HEK293 (cell line): ENCODE measurements around the gene ALG12.

ENCODE experiments used
- CTCF ChIA-PET: fragments of 350-600 bp; formaldehyde crosslinking; extraction: SDS; loops from one replicate; lab custom pipeline; 2021; ENCODE audit warnings: antibody characterized with exemption; lab: Yijun Ruan, JAX
- POLR2A ChIA-PET: fragments of 300-600 bp; formaldehyde crosslinking; extraction: SDS; loops from one replicate; lab custom pipeline; 2020; ENCODE audit warnings: antibody characterized with exemption, inconsistent platforms; lab: Yijun Ruan, JAX
- H3K27ac ChIP-seq: fragments of 200-500 bp; sonication (Bioruptor generic); 2 replicates; pipeline ENCODE4 v1.5.1; 2014; ENCODE audit warnings: low read depth, low read length, control low read depth, inconsistent platforms; ENCODE audit errors: extremely low read depth
- H3K36me3 ChIP-seq, 2 experiments: fragments of 200-500 bp in 1 of 2; sonication (Bioruptor generic) in 1 of 2; 1 replicate in 1 of 2; 2 replicates in 1 of 2; pipeline ENCODE4 v1.5.1; 2014 to 2017; ENCODE audit warnings: inconsistent platforms in 2 of 2, low read length in 2 of 2; ENCODE audit not compliant: control insufficient read depth in 2 of 2, insufficient read depth in 1 of 2
- H3K4me1 ChIP-seq: fragments of 200-500 bp; sonication (Bioruptor generic); 2 replicates; pipeline ENCODE4 v1.5.1; 2014; ENCODE audit warnings: mild to moderate bottlenecking, low read length, inconsistent platforms; ENCODE audit not compliant: control insufficient read depth, insufficient read depth
- H3K4me3 ChIP-seq: 2 replicates; pipeline ENCODE4 v1.5.1; 2011; ENCODE audit warnings: low read depth, mild to moderate bottlenecking, control low read depth, low read length, moderate library complexity
- H3K9me3 ChIP-seq: fragments of 200-500 bp; sonication (Bioruptor generic); 2 replicates; pipeline ENCODE4 v1.5.1; 2014; ENCODE audit warnings: low read depth, low read length, inconsistent platforms; ENCODE audit not compliant: control insufficient read depth, insufficient read depth
- BCL11B ChIP-seq: fragments of 450-650 bp; formaldehyde crosslinking; IDR thresholded peaks from 2 replicates; pipeline ENCODE4 v1.5.1; 2016; ENCODE audit warnings: low read depth, missing biosample characterization, missing genetic modification characterization
- KLF8 ChIP-seq: fragments of 450-650 bp; formaldehyde crosslinking; IDR thresholded peaks from 2 replicates; pipeline ENCODE4 v1.5.1; 2016; ENCODE audit warnings: missing biosample characterization, missing genetic modification characterization
- MEIS1 ChIP-seq: sonication (generic); formaldehyde crosslinking; IDR thresholded peaks from 2 replicates; pipeline ENCODE4 v1.8.1; 2022; ENCODE audit warnings: missing genetic modification reagents, mild to moderate bottlenecking, borderline replicate concordance
- PRDM1 ChIP-seq: fragments of 450-650 bp; formaldehyde crosslinking; IDR thresholded peaks from 2 replicates; pipeline ENCODE4; 2016; ENCODE audit warnings: missing biosample characterization, missing genetic modification characterization
- YY2 ChIP-seq: fragments of 450-650 bp; formaldehyde crosslinking; IDR thresholded peaks from 2 replicates; pipeline ENCODE4 v1.5.1; 2016; ENCODE audit warnings: missing biosample characterization, missing genetic modification characterization
- ZBTB1 ChIP-seq: fragments of 450-650 bp; formaldehyde crosslinking; IDR thresholded peaks from 2 replicates; pipeline ENCODE4 v1.5.1; 2016; ENCODE audit warnings: missing biosample characterization, missing genetic modification characterization
- ZBTB17 ChIP-seq: fragments of 450-650 bp; formaldehyde crosslinking; IDR thresholded peaks from 2 replicates; pipeline ENCODE4 v1.5.1; 2016; ENCODE audit warnings: missing biosample characterization, missing genetic modification characterization
- ZIC2 ChIP-seq: fragments of 450-650 bp; formaldehyde crosslinking; IDR thresholded peaks from 2 replicates; pipeline ENCODE4 v1.5.1; 2016; ENCODE audit warnings: missing biosample characterization, missing genetic modification characterization
- ZNF16 ChIP-seq: fragments of 450-650 bp; formaldehyde crosslinking; IDR thresholded peaks from 2 replicates; pipeline ENCODE4 v1.5.1; 2016; ENCODE audit warnings: low read depth, missing biosample characterization, missing genetic modification characterization
- ZNF449 ChIP-seq: fragments of 450-650 bp; formaldehyde crosslinking; IDR thresholded peaks from 2 replicates; pipeline ENCODE4 v1.5.1; 2017; ENCODE audit warnings: missing biosample characterization, mild to moderate bottlenecking, missing genetic modification characterization, moderate library complexity
- ZNF513 ChIP-seq: fragments of 450-650 bp; IDR thresholded peaks from 2 replicates; pipeline ENCODE4 v1.5.1; 2018; ENCODE audit warnings: missing biosample characterization, missing genetic modification characterization
- ZNF558 ChIP-seq: fragments of 450-650 bp; formaldehyde crosslinking; IDR thresholded peaks from 2 replicates; pipeline ENCODE4 v1.5.1; 2016; ENCODE audit warnings: missing biosample characterization, missing genetic modification characterization
- ZNF561 ChIP-seq: fragments of 450-650 bp; IDR thresholded peaks from 2 replicates; pipeline ENCODE4 v1.5.1; 2018; ENCODE audit warnings: missing biosample characterization, missing genetic modification characterization, borderline replicate concordance
- ZNF626 ChIP-seq: fragments of 450-650 bp; sonication (Bioruptor Pico); formaldehyde crosslinking; IDR thresholded peaks from 2 replicates; pipeline ENCODE4 v1.5.1; 2018; ENCODE audit warnings: missing biosample characterization, missing genetic modification characterization, inconsistent platforms
- ZNF654 ChIP-seq: fragments of 450-650 bp; formaldehyde crosslinking; IDR thresholded peaks from 2 replicates; pipeline ENCODE4 v1.5.1; 2016; ENCODE audit warnings: low read depth, missing biosample characterization, missing genetic modification characterization
- ZNF701 ChIP-seq: fragments of 450-650 bp; formaldehyde crosslinking; IDR thresholded peaks from 2 replicates; pipeline ENCODE4 v1.5.1; 2016; ENCODE audit warnings: missing biosample characterization, missing genetic modification characterization
- ZSCAN30 ChIP-seq: fragments of 450-650 bp; IDR thresholded peaks from 2 replicates; pipeline ENCODE4 v1.5.1; 2018; ENCODE audit warnings: missing biosample characterization, mild to moderate bottlenecking, missing genetic modification characterization, moderate library complexity
- TF ChIP-seq, protein P1 (sequence below): fragments of 450-650 bp; formaldehyde crosslinking; IDR thresholded peaks from 2 replicates; pipeline ENCODE4; 2016; ENCODE audit warnings: missing biosample characterization, missing genetic modification characterization
- TF ChIP-seq, protein P2 (sequence below): fragments of 450-650 bp; formaldehyde crosslinking; IDR thresholded peaks from 2 replicates; pipeline ENCODE4 v1.5.1; 2016; ENCODE audit warnings: missing biosample characterization, missing genetic modification characterization
- TF ChIP-seq, protein P3 (sequence below): fragments of 450-650 bp; formaldehyde crosslinking; IDR thresholded peaks from 2 replicates; pipeline ENCODE4 v1.5.1; 2016; ENCODE audit warnings: missing biosample characterization, missing genetic modification characterization
- TF ChIP-seq, protein P4 (sequence below): fragments of 450-650 bp; formaldehyde crosslinking; IDR thresholded peaks from 2 replicates; pipeline ENCODE4 v1.5.0; 2017; ENCODE audit warnings: missing biosample characterization, missing genetic modification characterization, borderline replicate concordance
- TF ChIP-seq, protein P5 (sequence below): fragments of 450-650 bp; formaldehyde crosslinking; IDR thresholded peaks from 2 replicates; pipeline ENCODE4 v1.5.1; 2017; ENCODE audit warnings: missing biosample characterization, missing genetic modification characterization

The ALG12 gene

DNA sequence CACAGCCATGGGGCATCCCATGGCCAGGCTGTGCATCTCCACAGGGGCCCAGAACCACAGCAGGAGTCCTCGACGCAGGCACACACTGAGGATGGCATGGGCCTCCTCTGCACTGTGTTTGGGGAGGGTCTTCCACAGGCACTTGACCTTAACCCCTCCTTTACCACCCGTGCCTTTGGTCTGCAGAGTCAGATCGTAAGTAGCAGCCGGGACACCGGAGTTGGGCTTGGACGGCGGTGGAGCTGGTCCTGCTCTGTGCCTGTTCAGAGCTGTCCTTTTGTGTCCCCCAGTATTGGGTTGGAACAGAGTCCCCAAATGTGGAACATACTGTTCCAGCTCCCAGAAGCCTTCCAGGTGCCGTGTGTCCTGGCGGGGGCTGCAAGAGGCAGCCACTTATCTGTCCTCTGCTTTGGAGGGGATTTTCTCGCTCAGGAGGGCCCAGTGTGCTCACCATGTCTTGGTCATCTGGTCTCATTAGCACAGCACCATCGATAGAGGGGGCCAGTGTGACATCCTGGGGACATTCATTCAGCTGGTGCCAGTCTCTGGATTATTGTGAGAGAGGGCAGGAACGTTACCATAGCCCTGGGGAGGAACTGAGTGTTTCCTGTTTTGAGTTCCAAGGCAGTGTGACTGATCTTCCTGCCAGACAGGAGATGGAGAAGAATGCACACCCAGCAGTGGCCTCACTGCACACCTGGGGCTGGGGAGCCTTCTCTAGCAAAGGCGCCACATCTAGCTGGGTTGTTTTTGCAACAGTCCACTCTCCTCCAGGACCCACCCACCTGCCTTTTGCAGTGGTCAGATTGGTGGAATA is 12.6 kb upstream of the ALG12 start:
- no peaks in the 10 kb centered on the region for H3K9me3 ChIP-seq
- H3K36me3 ChIP-seq, result peaks cover 0 to 8% of the 10 kb centered on the region in 2 experiments; a peak in 1 of 3 replicates
- ChIA-PET CTCF (interaction anchor here (0.5 to 4.5 kb wide), 28 partner anchors 9 to 310 kb away, joined by 3 to 67 read pairs (median 4); no protein-coding TSS in a partner anchor), POLR2A (interaction anchor here (0.8 to 1.6 kb wide), 3 partner anchors 21 to 36 kb away, joined by 3 to 4 read pairs (median 3); no protein-coding TSS in a partner anchor)
- H3K27ac ChIP-seq, result no peak overlapping the region
- H3K4me3 ChIP-seq, result no peak overlapping the region
- no peaks in the 10 kb centered on the region for H3K4me1 ChIP-seq
- TF ChIP-seq ZNF449 (tag by site-specific recombination) (no peak), ZNF654 (peak; percentile 80), ZNF701 (no peak), YY2 (tag by site-specific recombination) (no peak), ZNF626 (tag by site-specific recombination) (no peak), PRDM1 (no peak), KLF8 (tag by site-specific recombination) (peak; percentile 42; the same call in 1 of the 2 replicates), ZNF16 (no peak), ZIC2 (tag by site-specific recombination) (no peak; the same call in 1 of the 2 replicates), ZNF558 (tag by site-specific recombination) (no peak), BCL11B (no peak), ZBTB17 (no peak; the same call in 1 of the 2 replicates), ZSCAN30 (no peak), MEIS1 (CRISPR knock-in tag) (no peak), ZNF561 (tag by site-specific recombination) (no peak), ZBTB1 (no peak), ZNF513 (tag by site-specific recombination) (no peak)
- TF ChIP-seq, protein P1, sequence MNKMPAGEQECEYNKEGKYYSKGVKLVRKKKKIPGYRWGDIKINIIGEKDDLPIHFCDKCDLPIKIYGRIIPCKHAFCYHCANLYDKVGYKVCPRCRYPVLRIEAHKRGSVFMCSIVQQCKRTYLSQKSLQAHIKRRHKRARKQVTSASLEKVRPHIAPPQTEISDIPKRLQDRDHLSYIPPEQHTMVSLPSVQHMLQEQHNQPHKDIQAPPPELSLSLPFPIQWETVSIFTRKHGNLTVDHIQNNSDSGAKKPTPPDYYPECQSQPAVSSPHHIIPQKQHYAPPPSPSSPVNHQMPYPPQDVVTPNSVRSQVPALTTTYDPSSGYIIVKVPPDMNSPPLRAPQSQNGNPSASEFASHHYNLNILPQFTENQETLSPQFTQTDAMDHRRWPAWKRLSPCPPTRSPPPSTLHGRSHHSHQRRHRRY (tag by site-specific recombination), result no peak
- TF ChIP-seq, protein P2, sequence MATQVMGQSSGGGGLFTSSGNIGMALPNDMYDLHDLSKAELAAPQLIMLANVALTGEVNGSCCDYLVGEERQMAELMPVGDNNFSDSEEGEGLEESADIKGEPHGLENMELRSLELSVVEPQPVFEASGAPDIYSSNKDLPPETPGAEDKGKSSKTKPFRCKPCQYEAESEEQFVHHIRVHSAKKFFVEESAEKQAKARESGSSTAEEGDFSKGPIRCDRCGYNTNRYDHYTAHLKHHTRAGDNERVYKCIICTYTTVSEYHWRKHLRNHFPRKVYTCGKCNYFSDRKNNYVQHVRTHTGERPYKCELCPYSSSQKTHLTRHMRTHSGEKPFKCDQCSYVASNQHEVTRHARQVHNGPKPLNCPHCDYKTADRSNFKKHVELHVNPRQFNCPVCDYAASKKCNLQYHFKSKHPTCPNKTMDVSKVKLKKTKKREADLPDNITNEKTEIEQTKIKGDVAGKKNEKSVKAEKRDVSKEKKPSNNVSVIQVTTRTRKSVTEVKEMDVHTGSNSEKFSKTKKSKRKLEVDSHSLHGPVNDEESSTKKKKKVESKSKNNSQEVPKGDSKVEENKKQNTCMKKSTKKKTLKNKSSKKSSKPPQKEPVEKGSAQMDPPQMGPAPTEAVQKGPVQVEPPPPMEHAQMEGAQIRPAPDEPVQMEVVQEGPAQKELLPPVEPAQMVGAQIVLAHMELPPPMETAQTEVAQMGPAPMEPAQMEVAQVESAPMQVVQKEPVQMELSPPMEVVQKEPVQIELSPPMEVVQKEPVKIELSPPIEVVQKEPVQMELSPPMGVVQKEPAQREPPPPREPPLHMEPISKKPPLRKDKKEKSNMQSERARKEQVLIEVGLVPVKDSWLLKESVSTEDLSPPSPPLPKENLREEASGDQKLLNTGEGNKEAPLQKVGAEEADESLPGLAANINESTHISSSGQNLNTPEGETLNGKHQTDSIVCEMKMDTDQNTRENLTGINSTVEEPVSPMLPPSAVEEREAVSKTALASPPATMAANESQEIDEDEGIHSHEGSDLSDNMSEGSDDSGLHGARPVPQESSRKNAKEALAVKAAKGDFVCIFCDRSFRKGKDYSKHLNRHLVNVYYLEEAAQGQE (tag by site-specific recombination), result no peak
- TF ChIP-seq, protein P3, sequence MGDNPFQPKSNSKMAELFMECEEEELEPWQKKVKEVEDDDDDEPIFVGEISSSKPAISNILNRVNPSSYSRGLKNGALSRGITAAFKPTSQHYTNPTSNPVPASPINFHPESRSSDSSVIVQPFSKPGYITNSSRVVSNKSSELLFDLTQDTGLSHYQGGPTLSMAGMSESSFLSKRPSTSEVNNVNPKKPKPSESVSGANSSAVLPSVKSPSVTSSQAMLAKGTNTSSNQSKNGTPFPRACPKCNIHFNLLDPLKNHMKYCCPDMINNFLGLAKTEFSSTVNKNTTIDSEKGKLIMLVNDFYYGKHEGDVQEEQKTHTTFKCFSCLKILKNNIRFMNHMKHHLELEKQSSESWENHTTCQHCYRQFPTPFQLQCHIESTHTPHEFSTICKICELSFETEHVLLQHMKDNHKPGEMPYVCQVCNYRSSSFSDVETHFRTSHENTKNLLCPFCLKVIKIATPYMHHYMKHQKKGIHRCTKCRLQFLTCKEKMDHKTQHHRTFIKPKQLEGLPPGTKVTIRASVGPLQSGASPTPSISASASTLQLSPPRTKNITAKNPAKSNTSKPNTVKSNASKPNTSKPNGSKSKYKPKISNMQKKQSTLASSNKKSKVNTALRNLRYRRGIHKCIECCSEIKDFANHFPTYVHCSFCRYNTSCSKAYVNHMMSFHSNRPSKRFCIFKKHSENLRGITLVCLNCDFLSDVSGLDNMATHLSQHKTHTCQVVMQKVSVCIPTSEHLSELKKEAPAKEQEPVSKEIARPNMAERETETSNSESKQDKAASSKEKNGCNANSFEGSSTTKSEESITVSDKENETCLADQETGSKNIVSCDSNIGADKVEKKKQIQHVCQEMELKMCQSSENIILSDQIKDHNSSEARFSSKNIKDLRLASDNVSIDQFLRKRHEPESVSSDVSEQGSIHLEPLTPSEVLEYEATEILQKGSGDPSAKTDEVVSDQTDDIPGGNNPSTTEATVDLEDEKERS (tag by site-specific recombination), result no peak
- TF ChIP-seq, protein P4, sequence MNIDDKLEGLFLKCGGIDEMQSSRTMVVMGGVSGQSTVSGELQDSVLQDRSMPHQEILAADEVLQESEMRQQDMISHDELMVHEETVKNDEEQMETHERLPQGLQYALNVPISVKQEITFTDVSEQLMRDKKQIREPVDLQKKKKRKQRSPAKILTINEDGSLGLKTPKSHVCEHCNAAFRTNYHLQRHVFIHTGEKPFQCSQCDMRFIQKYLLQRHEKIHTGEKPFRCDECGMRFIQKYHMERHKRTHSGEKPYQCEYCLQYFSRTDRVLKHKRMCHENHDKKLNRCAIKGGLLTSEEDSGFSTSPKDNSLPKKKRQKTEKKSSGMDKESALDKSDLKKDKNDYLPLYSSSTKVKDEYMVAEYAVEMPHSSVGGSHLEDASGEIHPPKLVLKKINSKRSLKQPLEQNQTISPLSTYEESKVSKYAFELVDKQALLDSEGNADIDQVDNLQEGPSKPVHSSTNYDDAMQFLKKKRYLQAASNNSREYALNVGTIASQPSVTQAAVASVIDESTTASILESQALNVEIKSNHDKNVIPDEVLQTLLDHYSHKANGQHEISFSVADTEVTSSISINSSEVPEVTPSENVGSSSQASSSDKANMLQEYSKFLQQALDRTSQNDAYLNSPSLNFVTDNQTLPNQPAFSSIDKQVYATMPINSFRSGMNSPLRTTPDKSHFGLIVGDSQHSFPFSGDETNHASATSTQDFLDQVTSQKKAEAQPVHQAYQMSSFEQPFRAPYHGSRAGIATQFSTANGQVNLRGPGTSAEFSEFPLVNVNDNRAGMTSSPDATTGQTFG (tag by site-specific recombination), result no peak
- TF ChIP-seq, protein P5, sequence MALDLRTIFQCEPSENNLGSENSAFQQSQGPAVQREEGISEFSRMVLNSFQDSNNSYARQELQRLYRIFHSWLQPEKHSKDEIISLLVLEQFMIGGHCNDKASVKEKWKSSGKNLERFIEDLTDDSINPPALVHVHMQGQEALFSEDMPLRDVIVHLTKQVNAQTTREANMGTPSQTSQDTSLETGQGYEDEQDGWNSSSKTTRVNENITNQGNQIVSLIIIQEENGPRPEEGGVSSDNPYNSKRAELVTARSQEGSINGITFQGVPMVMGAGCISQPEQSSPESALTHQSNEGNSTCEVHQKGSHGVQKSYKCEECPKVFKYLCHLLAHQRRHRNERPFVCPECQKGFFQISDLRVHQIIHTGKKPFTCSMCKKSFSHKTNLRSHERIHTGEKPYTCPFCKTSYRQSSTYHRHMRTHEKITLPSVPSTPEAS (tag by site-specific recombination), result no peak
